Dedifferentiated amniotic fluid mesenchymal stem cell (primary cell): ENCODE results near the gene MTX2.
A peak's percentile ranks its signal among the peaks of the same experiment; 100 is the strongest.

Experiments
- DNase-seq: peaks from one replicate; pipeline ENCODE4 v3.0.0-alpha.2; 2016; ENCODE audit errors: extremely low spot score

MTX2 gene

DNA sequence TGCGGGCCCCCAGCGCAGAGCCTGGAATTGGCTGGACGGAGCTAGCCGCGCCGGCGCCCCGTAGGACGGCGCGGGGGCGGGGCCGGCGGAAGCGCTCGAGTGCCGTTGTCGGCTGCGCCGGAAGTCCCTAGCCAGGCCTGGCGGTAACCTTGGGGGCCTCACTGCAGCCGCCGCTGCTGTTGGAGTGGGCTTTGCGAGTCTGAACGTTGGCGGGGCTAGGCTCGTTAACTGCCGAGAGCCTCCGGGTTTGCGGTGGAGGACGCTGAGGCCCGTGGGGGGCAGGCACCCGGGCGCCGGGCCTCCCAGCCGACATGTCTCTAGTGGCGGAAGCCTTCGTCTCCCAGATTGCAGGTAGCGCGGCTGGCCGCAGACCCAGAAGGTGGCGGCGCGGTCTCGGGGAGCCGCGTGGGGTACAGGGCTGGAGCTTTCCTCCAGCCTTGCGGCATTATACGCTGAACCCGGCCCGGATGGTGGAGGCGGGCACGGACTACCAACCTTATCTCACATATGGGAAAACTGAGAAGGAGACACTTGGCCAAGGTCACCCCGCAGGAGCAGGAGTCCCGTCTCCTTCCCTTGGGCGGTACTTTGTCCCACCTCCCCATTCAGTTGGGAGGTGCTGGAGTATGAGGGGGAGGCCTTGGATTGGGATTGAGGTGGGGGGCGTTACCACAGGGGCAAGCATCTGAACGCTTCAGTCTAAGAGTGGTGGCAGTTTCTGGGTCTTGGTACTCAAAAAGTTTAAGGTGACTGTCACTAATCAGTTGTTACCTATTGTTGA lies at the start of gene MTX2:
Gene MTX2, plus strand, starts transcription at position 124 of the 781 bp plus-strand sequence. Its CDS starts 188 bp downstream, at position 312.
- peak; percentile 48 for DNase-seq

DNA sequence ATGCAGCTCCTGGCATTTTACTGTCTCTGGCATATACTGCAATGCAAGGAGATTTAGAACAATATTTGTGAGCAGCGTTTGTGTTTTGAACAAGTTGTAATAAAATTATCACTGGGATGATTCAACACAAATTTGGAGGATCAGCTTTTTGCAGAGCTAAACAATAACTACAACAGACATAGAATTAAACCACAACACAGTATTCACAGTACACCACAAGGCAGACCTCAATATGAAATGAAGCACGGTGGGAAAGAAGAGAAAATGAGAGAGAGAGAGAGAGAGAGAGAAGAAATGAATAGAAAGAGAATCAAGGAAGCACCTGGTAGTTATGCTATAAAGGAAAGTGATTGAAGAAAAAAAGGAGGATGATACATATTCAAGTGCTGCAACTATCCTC lies 41.4 kb upstream of the MTX2 start:
- no peak for DNase-seq

DNA sequence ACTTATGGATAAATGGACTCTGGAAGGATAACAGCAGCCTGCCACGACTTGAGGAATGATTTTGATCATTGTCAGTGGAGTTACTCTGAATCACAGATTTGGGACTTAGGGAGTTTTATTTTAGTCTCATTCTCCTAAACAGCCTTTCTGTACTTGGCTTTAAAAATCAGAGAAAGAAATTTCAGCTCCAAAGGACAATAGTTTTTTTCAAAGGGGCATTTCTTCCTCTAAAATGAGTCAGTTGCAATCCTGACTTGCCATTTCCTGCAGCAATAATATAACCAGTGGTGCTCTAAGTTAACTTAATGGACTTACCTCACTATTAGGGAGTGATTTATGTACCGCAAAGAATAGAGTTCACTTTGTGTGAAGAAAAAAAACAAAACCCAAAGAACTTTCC lies 35.1 kb upstream of the MTX2 start:
- peak; percentile 9 for DNase-seq

DNA sequence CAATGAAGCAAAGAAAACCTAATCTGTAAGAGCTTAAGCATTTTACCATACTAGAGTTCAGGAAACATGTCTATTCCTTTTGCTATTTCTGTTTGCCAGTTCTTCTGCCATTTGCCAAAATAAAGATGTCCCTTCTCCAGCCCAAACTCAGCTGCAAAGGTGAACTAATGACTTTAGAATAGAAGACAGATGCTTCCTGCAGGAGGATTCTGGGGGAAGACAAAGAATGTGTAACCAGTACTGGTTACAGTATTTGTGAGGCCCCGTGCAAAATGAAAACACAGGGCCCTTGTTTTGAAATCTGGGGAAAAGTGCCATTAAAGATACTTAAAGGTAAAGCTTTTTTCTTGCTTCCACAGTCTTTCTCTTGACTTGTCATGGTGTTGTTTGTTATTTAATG lies 34.3 kb upstream of the MTX2 start:
- DNase-seq, result peak; percentile 11

GRCh38 chr2:176237456-176237855 lies 31.8 kb upstream of the MTX2 start:
- peak; percentile 3 for DNase-seq

GRCh38 chr2:176239031-176239430 lies 30.2 kb upstream of the MTX2 start:
- peak; percentile 6 for DNase-seq

DNA sequence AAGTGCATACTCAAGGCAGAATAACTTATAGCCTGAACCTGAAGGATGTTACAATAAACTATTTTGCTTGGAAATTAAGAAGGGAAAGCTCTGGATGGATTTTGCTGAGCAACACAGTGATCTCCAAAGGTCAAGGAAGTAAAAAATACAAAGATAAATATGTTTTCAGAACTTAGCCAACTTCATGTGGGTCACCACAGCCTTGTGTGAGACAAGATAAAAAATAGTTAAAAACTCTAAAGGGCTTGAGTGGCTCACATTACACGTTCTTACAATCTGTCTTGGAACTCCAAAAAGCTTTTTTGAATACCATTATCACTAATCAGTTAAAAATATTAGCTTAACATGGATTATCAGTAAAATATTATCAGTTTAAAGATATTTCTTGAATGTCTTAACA lies 28.9 kb upstream of the MTX2 start:
- DNase-seq, result no peak

DNA sequence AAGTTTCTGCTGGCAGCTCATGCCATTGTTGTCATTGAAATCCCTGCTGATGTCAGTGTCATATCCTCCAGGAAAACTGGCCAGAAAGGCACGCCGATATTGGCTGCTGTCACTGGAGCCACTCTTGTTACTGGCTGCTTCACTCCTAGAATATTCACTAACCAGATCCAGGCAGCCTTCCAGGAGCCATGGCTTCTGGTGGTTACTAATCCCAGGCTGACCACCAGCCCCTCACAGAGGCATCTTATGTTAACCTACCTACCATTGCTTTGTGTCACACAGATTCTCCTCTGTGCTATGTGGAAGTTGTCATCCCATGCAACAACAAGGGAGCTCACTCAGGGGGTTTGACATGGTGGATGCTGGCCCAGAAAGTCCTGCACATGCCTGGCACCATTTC lies 27.0 kb upstream of the MTX2 start:
- DNase-seq, result peak; percentile 10

GRCh38 chr2:176246331-176246730 lies 22.9 kb upstream of the MTX2 start:
- no peak for DNase-seq

DNA sequence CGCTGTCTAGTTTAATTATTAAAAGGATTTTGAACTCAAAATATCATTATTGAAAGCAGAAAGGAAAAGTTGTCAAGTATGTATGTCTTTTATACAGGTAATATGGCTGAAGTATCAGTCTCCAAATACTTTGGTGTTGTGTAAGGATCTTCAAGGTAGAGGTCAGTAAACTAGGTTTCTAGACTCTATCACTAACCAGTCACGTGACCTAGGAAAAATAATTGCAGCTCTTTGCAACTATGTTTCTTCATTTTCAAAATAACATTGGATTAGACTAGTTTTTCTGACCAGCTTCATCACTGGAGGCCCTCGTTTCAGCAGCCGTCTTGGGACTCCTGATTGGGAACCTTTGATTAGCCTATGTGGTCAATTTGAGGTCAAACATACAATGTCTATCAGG lies 21.4 kb upstream of the MTX2 start:
- DNase-seq, result no peak

GRCh38 chr2:176251928-176252327 lies 17.3 kb upstream of the MTX2 start:
- DNase-seq, result no peak

- DNase-seq, result no peak
These were observed 8.6 kb upstream of the MTX2 start for GRCh38 chr2:176260689-176261088.

DNA sequence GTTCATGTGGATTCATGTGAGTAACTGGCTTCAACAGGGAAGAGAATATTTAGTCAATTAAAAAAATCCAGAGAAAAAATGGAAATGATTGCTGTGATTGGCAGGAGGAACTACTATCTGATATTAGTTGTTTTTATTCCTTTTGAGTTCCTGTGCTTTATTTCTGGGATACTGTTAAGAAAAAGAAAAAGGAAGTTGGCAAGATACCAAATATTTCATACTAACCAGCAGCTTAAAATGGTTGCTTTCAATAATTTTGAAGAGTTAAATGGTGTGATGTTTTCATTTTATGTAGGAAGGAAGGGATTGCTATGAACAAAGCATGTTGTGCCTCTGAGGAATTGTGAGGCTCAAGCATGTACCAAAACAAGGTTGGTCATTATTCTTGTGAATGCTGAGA lies 8.1 kb upstream of the MTX2 start:
- no peak for DNase-seq

DNA sequence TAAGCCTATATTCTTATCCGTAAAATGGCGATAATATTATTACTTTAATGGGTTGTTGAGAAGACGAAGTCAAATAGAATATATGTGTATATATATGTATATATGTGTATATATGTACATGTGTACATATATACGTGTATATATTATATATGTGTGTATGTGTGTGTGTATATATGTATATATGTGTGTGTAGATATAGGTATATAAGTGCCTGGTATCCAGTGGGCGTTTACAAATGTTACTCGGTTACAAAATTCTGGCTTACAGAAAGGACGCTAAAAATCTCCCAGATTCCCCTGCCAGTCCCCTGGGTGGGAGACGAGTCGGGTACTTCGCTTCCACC lies 295 bp upstream of the MTX2 start:
- DNase-seq, result no peak

GRCh38 chr2:176270100-176270750 lies 983 bp downstream of the MTX2 start:
- no peak for DNase-seq

DNA sequence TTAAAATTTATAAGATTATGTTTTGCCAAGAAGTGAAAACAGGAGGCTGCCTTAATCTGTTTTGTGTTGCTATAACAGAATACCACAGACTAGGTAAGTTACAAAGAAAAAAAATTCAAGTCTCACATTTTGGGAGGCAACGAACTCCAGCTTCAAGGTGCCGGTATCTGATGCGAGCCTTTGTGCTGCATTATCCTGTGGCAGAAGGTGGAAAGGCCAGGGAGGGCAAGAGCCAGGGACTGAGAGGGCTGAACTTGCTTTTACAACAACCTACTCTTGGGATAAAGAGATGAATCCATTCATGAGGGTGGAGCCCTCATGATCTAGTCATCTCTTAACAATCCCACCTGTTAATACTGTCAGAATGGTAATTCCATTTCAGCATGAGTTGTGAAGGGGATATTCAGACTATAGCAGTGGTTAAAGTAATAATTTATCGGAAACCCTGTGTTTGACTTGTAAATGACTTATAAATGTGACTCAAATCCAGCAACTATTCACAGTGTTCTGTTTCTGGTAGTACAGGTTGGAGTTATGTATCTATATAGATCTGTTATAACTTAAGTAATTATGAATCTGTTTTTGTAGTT lies 3.7 kb downstream of the MTX2 start:
- no peak for DNase-seq

DNA sequence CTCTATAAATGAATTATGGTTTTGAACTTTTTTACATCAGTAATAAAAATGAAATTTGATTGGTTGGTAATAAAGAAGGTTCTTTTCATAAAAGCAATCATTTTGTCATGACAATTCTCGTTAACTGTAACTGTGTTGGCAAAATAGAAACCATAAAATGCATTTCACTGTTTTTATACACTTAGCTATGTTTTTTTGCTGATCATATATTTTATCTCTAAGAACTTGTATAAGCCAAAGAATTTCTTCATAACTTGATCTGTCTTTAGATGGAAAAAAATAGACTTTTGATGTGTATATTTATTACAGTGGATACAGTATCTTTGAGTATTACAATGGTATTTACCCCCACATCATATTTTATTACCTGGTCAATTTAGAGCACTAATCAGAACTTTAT lies 9.7 kb downstream of the MTX2 start:
- DNase-seq, result no peak

GRCh38 chr2:176280156-176280555 lies 10.9 kb downstream of the MTX2 start:
- no peak for DNase-seq

GRCh38 chr2:176280867-176281658 lies 11.8 kb downstream of the MTX2 start:
- peak; percentile 20 for DNase-seq

GRCh38 chr2:176283291-176284068 lies 14.2 kb downstream of the MTX2 start:
- no peak for DNase-seq

DNA sequence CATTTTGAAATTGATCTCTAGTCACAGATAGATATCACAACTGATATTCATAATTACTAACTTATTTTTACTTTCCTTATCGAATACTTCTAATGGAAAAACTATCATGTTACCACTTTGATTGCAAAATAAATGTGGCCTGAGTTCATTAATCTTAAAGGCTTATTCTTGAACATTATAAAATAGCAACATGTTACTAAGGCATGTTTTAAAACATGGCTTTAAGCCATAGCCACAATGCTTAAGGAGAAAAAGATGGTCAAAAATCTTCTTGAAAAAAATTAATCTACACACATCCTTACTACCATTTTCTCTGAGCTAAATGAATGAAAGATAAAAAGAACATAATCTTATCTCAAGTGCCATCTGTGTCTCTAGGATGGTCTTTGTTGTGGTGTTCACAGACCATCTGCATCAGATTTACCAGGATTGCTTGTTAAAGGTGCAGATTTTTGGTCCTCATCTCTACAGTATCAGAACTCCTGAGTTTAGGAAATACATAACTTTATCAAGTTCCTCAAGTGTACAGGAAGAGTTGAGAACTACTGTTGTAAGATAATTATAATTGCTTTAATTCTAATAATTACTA lies 15.3 kb downstream of the MTX2 start:
- no peak for DNase-seq
